ENCODE measurements around the gene SLN. TPM values are rescaled to one million over a fixed set of nuclear protein-coding genes. Genes with fewer than 3 reads are reported as not detected.

SLN gene
- total and polyA plus RNA-seq, 9 donors, result 0.60 to 5.1 TPM; not detected in 7

DNA sequence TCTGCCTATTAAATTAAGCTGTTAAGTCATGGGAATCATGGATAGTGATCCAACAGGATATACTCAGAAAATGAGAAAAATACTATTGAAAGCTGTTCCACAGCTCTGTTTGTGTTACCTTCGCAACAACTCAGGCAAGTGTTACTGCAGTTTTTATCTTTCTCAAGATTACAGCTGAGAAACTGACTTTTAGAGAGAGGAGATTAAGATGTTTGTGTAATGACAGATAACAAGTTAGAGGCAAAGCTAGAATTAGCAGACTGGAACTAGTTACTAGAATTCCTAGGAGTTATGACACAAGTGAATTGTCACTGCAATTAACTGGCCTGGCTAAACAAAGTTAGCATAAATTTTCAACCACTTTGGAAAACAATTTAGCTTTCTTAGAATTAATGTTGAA is 1.6 kb downstream of the SLN start:
- Histone ChIP-seq H3K27me3 (no peaks in the 10 kb centered on the region), H3K9me3 (no peaks in the 10 kb centered on the region), H3K36me3 (no peaks in the 10 kb centered on the region), H3K27ac (no peak overlapping the region), H3K4me3 (no peak overlapping the region), H3K4me1 (ENCODE audit: insufficient read depth) (no peaks in the 10 kb centered on the region)
- intact Hi-C loops (cut with DNase I), result no loop called here
- 19 to 24% (median 23%) methylated on average over 1 of the region's 1 CpG for whole genome bisulfite sequencing, 3 donors
- DNase-seq, result no peak
- no peak for TF ChIP-seq POLR2A (IDR thresholded peaks at IDR 0.05)
- TF ChIP-seq, protein P1, sequence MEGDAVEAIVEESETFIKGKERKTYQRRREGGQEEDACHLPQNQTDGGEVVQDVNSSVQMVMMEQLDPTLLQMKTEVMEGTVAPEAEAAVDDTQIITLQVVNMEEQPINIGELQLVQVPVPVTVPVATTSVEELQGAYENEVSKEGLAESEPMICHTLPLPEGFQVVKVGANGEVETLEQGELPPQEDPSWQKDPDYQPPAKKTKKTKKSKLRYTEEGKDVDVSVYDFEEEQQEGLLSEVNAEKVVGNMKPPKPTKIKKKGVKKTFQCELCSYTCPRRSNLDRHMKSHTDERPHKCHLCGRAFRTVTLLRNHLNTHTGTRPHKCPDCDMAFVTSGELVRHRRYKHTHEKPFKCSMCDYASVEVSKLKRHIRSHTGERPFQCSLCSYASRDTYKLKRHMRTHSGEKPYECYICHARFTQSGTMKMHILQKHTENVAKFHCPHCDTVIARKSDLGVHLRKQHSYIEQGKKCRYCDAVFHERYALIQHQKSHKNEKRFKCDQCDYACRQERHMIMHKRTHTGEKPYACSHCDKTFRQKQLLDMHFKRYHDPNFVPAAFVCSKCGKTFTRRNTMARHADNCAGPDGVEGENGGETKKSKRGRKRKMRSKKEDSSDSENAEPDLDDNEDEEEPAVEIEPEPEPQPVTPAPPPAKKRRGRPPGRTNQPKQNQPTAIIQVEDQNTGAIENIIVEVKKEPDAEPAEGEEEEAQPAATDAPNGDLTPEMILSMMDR (IDR thresholded peaks at IDR 0.05), result no peak
- TF ChIP-seq EP300 (IDR thresholded peaks at IDR 0.05), result no peak

DNA sequence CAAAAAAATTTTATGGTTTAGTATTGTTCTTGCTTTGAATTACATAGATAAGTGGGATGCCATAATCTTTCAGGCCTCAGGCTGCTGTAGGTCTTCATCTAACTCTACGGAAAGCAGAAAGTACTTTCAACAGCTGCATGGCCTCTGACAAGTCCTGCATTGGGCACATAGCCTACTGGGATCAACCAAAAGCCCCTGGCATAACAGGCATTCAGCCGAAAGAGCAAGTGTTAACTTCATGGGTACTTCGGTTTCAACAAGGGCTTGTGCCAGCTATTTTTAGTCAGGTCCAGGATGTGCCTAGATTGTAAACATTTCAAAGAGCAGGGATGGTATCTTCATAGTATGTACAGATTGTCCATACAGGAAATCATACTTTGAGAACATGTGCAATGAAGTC is 3.1 kb downstream of the SLN start:
- Histone ChIP-seq H3K9me3 (no peaks in the 10 kb centered on the region), H3K4me3 (no peak overlapping the region), H3K27me3 (no peaks in the 10 kb centered on the region), H3K4me1 (ENCODE audit: insufficient read depth) (no peaks in the 10 kb centered on the region), H3K36me3 (no peaks in the 10 kb centered on the region), H3K27ac (no peak overlapping the region)
- intact Hi-C loops (cut with DNase I), result no loop called here
- TF ChIP-seq EP300 (IDR thresholded peaks at IDR 0.05), result no peak
- TF ChIP-seq, protein P1 (IDR thresholded peaks at IDR 0.05), result no peak
- TF ChIP-seq POLR2A (IDR thresholded peaks at IDR 0.05), result no peak
- WGBS, 3 donors, result 81 to 87% (median 85%) methylated on average over 3 of the region's 3 CpGs
- no peak for DNase-seq

DNA sequence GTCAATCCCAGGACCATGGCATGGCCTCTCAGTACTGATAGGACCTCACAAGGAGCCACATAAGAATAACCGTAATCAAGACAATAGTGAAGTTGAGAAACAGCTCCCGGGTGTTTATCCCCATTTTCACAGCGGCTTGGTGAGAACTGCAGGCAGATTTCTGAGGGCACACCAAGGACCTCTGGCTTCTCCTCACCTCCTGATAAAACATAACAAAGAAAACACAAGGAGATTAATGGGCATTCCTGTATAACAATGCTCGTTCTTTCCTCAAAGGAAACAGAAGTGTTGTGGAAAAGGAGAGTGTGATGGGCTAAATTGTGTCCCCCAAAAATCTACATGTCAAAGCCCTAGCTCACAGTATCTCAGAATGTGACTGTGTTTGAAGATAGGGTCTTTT is 4.0 kb downstream of the SLN start:
- Histone ChIP-seq H3K27me3 (no peaks in the 10 kb centered on the region), H3K27ac (no peak overlapping the region), H3K9me3 (no peaks in the 10 kb centered on the region), H3K36me3 (no peaks in the 10 kb centered on the region), H3K4me1 (ENCODE audit: insufficient read depth) (no peaks in the 10 kb centered on the region), H3K4me3 (no peak overlapping the region)
- WGBS, 3 donors, result 52 to 62% (median 54%) methylated on average over 4 of the region's 4 CpGs
- intact Hi-C loops (cut with DNase I), result no loop called here
- TF ChIP-seq, protein P1 (IDR thresholded peaks at IDR 0.05), result no peak
- TF ChIP-seq EP300 (IDR thresholded peaks at IDR 0.05), result no peak
- TF ChIP-seq POLR2A (IDR thresholded peaks at IDR 0.05), result no peak
- DNase-seq, result no peak

DNA sequence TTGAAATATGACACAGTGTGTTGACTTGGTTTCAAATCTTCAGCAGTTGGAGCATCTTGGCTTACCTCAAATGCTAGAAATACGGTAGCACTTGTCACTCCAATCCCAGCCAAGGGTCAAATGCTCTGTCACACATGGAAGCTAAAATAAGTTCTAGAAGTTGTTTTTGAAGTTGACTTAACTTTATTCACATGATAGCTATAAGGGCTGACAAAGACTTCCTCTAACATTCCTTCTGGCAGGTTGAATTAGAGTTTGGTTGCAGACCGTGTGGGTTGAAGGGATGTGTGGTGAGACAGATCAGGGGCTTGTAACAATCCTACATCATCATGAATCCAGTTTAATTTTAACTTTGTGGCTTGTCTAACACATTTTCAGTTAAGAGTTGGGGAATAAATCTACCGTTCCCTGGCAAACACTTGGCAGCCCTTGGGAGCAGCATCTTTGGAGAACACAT is 4.6 kb downstream of the SLN start:
- no peak for DNase-seq
- Histone ChIP-seq H3K4me3 (no peak overlapping the region), H3K9me3 (no peaks in the 10 kb centered on the region), H3K4me1 (ENCODE audit: insufficient read depth) (no peaks in the 10 kb centered on the region), H3K27ac (no peak overlapping the region), H3K27me3 (no peaks in the 10 kb centered on the region), H3K36me3 (no peaks in the 10 kb centered on the region)
- WGBS, 3 donors, result 76 to 85% (median 80%) methylated on average over 3 of the region's 3 CpGs
- intact Hi-C loops (cut with DNase I), result no loop called here
- TF ChIP-seq POLR2A (IDR thresholded peaks at IDR 0.05) (no peak), EP300 (IDR thresholded peaks at IDR 0.05) (no peak)
- TF ChIP-seq, protein P1 (IDR thresholded peaks at IDR 0.05), result no peak

All from ovary (tissue), 9 donors.